HG03196 (cell line): ENCODE measurements around the gene KRT2.
"Not testable (repeated sequence)": the region's sequence is repeated elsewhere in the genome, so short reads cannot be mapped to it uniquely, and the experiment has no call there.

Experiments used
- ATAC-seq: cut with Tn5 transposase; IDR thresholded peaks from one replicate; pipeline ENCODE4 v1.9.1; 2021; ENCODE audit not compliant: unreplicated experiment

KRT2 gene

DNA sequence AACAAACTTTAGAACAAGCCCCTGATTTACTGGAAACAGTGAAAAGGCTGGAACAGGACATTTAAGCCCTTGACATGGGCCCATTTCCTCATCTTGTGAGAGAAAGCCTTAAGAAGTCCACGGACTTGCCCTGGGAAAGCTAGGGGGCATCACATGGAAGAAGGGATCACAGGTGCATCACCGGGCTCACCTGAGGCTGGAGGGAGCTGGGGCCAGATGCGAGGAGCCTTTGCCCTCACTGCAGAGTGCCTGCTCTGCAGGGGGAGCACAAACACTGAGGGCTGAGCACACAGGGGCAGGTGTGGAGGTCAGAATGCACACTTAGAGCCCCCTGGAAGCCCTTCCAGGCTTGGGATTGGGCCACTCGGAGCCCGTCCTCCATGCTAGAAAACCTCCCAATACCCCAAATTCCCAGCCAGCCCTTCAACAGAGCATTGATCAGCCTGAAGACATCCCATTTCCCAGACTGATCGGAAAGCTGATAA is 33.4 kb upstream of the KRT2 start:
- ATAC-seq = no peak

DNA sequence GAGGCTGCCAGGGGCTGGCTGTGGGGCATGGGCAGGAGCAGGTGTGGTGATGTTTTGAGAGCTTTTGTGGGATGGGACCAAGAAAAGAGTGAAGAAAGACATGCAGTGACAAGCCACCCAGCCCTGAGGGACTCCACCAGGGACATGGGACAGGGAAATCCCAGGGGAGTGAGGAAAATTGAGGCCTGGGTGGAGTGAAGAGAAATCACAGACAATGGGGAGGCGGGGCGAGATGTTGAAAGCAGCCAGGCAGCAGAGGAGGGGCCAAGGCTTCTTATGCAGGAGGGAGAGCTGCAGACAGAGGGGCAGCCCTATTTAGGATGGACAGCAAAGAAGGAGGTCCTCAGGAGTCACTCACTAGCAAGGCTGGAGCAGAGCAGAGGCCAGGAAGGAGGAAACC is 32.4 kb upstream of the KRT2 start:
- ATAC-seq = no peak

DNA sequence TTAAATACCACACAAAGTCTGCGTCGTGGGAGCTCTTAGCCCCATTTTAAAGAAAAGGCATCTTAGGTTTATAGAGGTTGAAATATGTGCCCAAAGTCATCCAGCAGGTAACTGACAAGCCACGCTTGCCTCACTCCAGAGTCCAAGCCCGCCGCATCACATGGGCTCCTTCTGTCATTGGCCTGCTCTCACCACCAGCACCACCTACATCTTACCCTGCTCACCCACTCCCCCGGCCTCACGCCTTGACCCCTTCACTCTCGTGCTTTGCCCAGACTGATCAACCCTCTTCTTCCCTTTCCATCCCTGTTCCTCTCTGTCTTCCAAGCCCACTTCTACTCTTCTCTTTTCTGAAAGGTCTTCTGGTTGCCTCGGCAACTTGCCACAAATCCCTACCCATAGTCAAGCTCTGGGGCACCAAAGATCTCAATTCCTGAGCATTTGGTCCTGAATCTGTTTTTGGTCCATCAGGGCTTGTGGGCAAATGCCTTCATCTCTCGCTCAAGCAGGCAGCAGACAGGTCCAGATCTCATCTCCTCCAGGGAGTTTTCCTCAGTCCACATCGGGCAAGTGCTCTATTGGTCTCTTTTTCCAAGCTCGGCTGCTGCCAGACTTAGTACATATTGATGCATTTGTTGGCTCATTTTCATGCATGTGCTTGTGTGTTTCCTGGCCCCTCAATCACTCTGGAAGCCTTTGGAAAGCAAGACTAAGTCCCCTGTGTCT is 31.7 kb upstream of the KRT2 start:
- ATAC-seq = no peak

DNA sequence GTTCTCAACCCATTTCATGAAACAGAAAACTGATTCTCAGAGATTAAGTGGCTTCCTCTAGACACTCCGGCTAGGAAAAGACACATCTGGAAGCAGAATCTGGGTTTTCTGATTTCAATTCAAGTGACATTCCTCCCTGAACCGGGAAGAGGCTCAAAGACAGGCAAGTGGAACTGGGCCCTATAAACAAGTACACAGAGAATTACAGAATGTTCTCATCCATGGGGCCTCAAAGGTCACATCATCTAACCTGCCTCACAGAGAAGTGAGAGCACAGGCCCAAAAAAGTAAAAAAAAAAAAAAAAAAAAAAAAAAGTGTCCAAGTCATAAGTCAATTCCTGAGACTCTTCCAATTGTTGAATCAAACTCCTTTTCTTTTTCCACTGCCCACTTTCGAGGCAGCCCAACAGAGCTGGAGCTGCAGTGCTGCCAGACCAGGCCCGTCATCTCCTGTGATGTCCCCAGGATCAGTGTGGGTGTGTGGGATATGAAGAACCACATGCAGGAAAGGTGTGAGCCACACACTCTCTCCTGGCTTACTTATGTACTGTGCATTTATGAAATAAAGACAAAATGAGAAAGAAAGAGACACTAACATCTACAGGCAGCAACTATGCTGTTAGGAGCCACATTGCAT is 31.0 kb upstream of the KRT2 start:
- ATAC-seq = no peak

DNA sequence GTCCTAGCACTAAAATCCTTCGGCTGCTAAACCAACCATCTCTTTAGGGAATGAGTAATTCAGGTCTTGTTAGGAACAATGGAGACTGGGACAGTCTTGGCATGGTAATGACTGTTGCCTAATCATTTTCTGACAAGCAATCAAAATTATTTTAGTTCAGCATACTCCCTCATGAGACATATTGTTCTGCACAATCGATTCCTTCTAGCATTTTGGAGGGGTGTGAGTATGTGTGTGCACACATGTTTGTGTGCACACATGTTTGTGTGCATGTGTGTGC is 30.3 kb upstream of the KRT2 start:
- no peak for ATAC-seq

DNA sequence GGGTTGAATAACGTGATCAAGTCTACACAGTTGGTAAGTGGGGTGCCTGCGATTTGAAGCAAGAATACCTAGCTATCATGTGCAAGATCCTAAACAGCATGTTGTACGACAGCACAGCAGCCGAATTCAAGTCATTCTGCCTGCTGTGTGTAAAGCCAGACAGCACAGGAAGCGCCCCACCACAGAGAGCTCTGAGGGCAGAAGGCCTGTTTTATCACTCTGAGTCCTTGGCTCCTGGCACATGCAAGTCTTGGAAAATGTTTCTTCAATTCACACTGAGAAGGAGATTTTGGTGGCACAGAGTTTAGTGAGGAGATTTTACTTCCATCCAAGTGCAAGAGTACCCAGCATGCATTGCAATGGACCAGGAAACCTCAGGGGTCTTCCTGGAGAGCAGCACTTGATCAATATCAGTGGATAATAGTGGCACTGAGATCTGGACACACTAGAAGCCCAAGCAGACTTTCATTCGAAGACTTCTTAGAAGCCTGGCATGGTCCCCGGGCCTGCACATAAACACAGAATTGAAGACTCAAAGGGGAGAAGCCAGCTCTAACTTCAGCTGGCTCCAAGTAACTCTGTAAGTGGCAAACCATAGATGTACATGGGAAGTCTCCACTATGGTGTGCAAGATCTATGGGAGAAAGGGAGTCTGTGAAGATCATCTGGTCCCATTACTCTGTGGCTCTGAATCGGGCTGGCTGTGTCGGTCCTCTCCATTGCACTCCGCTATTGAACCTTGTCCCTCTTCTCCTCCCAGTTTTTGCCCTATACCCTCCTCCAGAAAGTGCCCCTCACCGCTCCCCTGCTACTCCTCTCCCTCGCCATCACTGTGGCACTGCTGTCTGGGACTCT is 29.7 kb upstream of the KRT2 start:
- ATAC-seq = no peak

DNA sequence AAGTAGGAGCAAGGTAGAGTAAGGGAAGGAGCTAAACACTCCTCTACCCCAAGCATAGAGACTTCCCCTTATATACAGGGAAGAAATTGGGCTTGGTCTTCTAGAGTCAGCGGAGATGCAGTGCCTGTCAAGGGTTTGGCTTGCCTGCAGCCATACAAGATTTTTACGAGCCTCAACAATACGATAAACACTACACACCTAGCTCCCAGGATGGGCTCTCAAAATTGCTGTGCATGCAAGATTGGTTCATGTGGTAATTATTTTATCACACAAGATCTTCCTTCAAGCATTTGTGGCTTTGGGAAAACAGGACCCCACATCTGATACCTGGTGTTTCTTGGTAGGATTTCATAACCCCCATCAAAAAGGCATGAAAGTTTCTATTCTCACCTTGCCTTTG is 28.4 kb upstream of the KRT2 start, which contains the start of gene KRT1:
Gene KRT1 (minus strand): TSS at position 45 of the 400 bp plus-strand sequence. CDS start 59 bp downstream, outside the sequence.
- ATAC-seq = no peak

DNA sequence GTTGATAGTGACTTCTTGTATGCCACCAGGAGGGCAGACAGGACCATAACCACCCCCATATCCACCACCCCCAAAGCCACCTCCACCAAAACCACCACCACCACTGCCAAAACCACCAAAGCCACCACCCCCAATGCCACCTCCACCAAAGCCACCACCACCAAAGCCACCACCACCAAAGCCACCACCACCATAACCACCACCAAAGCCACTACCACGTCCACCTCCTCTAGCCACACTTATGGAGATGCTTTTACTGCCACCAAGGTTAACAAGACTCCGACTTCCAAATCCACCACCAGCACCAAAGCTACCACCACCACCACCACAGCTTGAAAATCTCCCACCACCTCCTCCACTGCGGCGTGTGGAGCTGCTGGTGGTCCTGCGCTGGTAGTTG is 27.9 kb upstream of the KRT2 start:
- ATAC-seq = no peak

DNA sequence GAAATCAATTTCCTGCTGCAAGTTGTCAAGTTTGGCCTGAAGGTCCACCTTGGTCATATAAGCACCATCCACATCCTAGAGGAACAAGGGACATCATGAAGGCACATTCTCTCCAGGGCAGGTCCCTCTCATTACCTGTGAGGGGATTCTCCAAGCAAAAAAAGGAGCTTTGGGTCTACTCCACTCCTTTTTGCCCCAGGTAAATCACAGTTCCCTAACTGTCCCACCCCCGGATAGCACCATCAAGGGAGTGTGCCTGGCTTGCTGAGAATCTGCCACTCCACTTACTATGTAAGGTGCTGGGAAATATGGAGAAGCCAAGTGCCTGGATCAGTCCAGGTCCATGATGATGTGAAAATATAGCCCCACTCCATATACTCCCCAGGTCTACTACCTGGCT is 25.7 kb upstream of the KRT2 start:
- no peak for ATAC-seq

DNA sequence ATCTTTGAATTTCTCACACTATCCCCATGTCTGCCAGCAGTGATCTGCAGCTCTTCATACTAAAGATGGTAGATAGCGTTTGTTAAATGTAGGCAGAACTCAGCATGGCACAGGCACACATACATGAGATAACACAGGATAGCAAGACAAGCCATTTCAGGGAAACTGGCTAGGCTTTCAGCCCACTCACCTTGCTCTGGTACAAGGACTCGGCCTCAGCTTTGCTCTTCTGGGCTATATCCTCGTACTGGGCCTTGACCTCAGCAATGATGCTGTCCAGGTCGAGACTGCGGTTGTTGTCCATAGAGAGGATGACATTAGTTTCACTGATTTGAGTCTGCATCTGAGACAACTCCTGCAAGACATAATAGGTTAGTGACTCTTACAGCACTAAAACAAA is 25.1 kb upstream of the KRT2 start:
- no peak for ATAC-seq

DNA sequence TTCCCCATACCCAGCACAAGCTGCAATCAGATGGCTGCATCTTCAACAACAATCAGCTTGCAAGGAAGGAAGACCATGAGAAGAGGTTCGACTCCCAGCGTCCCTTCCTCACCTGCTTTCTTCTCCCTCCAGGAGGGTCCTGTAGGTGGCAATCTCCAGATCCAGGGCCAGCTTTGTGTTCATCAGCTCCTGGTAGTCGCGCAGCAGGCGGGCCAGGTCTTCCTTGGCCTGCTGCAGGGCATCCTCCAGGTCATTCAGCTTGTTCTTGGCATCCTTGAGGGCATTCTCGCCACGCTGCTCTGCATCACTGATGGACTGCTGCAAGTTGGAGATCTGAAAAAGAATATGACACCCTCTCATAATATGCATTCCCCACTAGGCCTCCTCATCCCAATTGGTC is 24.2 kb upstream of the KRT2 start:
- no peak for ATAC-seq

DNA sequence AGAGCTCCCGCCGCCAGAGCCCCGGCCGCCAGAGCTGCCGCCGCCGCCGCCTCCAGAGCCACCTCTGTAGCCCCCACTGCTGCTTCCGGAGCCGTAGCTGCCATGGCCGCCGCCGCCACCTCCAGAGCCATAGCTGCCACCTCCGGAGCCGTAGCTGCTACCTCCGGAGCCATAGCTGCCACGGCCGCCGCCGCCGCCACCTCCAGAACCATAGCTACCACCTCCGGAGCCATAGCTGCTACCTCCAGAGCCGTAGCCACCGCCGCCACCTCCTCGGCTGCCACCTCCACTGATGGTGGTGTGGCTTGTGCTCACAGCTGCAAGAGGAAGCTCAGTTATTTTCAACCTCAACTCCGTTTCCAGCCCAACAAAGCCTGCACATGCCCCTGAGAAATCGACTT is 23.3 kb upstream of the KRT2 start:
- no peak for ATAC-seq

DNA sequence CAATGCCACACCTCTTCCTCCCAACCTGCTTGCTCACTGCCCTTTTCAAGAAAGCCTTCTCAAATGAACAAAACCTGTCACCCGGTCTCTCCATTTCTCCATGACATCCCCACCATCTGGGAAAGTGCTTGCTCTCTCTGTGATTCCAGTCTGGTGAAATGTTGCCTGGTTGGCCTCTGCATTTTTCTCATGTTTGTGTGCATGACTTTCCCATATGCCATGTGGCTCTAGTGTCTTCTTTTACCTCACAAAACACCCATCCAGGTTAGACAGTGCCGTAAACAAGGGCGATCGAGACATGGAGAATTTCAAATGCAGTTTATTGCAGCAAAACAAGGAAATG is 22.4 kb upstream of the KRT2 start:
- no peak for ATAC-seq

DNA sequence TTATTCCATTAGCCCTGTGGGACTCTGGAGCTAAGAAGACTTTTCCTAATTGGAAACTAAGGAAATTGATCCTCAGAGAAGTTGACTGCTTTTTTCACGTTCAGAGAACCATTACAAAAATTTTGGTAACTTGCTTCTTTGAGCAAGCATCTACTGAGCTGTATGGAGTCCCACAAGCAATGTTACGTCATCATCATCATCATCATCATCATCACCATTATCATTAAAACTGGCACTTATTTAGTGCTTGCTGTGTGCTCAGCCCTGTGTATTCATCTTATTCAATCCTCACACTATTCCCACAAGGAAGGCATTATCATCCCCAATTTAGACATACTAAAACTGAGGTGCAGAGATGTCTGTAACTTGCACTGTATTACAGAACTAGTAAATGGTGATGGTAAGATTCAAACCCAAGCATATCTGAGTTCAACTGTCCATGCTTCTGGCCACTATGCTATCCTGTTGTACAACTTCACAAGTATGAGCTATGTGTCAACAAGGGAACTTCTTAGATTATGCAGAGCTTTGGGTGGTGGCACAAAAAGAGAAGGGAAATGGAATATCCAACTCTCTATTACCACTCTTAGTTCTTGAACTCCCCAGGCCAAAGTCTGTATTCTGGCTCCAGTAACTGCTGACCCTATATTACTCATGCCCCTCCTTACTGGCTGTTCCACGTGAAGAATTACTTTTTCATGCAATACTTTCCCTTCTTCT is 21.9 kb upstream of the KRT2 start:
- no peak for ATAC-seq

DNA sequence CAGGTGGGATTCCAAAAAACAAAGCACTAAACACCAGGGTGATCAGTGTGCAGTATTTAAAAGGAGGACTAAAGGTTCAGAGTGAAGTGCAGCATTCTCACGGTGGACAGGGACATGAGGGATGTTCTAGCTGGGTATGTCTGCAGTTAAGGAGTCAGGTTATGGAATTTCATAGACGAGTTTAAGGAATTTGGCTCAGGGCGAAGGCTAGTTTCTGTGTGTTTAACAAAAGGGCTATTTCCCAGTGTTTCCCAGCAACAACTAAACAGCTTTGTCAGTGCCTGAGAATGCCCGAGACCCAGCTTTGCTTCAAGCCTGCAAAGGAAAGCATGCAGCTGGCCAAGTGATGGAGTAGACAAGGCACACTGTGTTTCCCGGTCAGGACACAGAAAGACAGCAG is 21.2 kb upstream of the KRT2 start:
- no peak for ATAC-seq

DNA sequence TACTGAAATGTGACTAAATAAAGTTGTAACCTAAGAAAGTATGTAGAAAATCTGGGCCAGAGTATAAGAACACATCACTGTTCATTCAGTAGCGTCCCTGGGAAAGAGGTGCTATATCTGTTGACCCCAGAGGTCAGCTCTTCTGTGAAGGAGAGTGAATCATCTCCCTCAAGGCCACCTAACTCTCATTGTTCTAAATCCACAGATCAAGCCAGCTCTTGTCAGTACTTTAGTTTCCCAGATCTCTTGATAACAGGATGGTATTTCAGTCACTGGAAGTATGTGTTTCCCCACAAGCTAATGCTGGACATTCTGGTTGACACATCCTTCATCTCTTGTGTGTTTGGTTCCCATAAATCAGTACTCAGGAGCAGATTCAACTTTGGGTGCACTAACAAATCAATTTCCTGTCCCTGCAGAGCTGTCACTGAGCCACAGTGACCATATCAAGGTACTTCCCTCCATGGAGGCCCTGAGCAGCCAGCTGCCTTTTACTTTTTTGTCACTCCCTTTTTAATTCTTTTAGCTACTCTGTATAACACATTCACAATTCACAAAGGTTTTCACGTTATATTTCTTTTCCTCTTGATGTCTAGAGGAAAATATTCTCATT is 20.4 kb upstream of the KRT2 start:
- ATAC-seq = no peak

DNA sequence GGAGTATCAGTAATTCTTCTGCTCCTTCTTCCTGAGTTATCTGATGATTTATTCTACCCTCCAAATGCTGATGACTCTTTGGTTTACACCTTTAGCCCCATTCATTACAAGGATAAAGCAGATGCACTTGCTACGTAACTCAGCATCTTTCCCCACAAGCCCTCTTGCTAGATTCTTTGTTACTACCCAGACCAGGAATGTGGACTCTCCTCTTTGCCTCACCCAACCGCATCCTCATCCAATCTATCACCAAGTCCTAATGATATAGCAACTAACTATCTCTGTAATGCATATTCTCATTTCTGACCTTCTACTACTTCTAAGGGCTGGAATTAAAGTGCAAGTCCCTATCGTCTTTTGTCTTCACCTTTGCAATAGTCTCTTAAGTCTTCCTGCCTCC is 18.9 kb upstream of the KRT2 start:
- ATAC-seq = no peak

DNA sequence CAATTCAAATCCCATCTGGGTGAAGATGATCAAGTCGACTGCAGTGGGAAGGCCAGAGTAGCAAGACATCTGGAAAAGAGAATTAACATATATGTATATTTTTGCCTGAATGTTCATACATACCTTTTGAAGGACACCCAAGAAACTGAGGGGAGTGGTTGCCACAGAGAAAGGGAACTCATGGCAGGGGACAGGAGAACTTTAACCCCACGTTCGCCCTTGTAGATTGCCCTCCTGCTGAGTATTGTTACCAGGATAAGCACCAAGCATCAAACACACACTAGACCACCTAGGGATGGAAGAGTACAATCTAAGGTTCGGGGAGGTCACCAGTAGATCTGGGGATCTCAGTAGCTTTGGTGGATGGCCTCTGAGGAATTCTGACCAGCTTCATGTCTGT is 18.5 kb upstream of the KRT2 start:
- no peak for ATAC-seq

DNA sequence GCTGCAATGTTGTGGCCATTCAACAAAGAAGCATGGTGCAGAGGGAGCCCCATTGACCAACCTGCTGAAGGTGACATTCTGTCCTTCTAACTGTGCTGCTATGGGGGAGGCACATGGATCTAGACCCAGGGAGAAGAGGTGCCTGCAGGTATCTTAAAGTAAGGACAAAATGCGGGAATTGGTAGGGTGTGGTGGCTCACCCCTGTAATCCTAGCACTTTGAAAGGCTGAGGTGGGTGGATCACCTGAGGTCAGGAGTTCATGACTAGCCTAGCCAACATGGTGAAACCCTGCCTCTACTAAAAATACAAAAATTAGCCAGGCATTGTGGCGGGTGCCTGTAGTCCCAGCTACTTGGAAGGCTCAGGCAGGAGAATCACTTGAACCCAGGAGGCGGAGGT is 17.9 kb upstream of the KRT2 start:
- ATAC-seq = not testable (repeated sequence)

DNA sequence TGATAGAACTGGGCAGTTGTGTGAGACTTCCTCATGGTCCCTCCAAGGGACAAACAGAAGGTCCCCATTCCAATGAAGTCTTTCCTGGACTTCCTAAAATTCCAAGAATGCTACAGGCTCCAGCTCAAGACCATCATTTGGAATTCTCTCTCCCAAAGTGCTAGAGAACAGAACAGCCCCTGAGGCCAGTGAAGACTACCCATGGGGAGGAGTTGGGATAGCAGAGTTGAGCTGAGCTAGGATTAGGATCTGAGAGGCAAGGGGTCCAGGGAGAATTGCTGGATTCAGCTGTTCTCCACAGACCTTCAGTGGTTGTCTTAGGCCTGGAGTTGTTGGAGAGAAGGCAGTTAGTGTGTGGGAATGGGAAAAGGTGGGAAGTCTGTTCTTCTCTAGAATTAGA is 17.4 kb upstream of the KRT2 start:
- no peak for ATAC-seq

DNA sequence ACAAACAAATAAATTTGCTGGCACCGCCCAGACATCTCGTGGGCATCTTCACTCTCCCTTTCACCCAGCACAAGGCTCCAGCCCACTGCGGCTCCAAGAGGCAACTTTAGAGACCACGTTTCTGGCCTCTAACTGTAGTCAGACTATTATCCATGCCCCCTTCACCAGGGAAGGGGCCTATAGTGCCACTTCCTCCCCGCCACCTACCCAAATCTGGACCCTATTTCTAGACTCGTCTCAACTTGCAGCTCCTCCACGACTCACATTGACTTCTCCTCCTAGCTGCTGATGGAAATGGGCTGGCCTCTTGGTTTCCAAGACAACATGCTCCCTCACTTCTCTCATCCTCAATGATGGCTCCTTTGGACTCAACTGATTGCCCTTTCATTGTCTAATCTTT is 15.9 kb upstream of the KRT2 start:
- ATAC-seq = no peak
